Adipose tissue (tissue), 3 donors: ENCODE results near the gene TOLLIP. TPM values are rescaled to one million over a fixed set of nuclear protein-coding genes. Genes with fewer than 3 reads are reported as not detected.
A peak's percentile ranks its signal among the peaks of the same experiment; 100 is the strongest.
"Not testable (repeated sequence)": the region's sequence is repeated elsewhere in the genome, so short reads cannot be mapped to it uniquely, and the experiment has no call there.

Experiments used
- H3K27ac ChIP-seq: one replicate; pipeline ENCODE4 v1.5.1; 2013; ENCODE audit warnings: low read depth, low read length
- WGBS, 3 donors: extraction: QIAGEN DNeasy Blood & Tissue Kit; methylation state at CpG; one replicate each; pipeline ENCODE4 v1.1.7; 2013; 5-methylcytosine and 5-hydroxymethylcytosine counted together
- polyA plus RNA-seq, 3 donors: library from polyadenylated mRNA; stranded (reverse); fragments of 200-250 nt; gene quantifications; one replicate each; pipeline ENCODE4 v1.2.3, GENCODE V29; 2013
- donor health status: healthy with polysubstance abuse.
- donor health status: Bipolar disorder and iron deficiency.
- donor health status: healthy.

Gene TOLLIP
- polyA plus RNA-seq, 3 donors: 30.0 to 36.9 (median 30.7) TPM

DNA sequence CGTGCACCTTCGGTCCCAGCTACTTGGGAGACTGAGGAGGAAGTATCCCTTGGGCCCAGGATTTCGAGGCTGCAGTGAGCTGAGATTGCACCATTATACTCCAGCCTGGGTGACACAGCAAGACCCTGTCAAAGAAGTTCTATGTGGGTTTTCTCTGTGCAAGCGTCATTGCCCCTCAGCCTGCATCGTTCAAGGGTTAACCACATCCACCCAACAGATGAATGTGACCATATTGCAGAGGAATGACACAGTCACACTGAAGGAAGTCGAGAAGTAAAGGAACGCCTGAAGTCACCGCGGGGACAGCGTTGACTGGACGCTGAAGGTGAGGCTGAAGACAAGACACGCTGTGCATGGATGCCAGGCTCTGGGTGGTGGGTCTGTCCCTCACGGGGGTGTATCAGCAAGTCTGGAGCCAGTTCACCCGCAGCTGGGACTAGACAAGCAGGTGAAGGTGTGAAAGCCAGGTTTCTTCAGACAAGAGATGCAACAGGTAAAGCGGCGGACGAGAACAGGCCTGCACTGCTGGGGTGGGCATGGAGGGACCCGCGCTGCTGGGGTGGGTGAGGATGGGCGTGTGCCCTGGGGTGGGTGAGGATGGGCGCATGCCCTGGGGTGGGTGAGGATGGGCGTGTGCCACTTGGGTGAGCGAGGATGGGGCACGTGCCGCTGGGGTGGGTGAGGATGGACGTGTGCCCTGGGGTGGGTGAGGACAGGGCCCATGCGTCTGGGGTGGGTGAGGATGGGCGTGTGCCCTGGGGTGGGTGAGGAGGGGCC lies 36.5 kb upstream of the TOLLIP start:
- no peak overlapping the region for H3K27ac ChIP-seq
- WGBS, 3 donors: 80 to 82% (median 80%) methylated on average over 27 to 28 of the region's 28 CpGs

DNA sequence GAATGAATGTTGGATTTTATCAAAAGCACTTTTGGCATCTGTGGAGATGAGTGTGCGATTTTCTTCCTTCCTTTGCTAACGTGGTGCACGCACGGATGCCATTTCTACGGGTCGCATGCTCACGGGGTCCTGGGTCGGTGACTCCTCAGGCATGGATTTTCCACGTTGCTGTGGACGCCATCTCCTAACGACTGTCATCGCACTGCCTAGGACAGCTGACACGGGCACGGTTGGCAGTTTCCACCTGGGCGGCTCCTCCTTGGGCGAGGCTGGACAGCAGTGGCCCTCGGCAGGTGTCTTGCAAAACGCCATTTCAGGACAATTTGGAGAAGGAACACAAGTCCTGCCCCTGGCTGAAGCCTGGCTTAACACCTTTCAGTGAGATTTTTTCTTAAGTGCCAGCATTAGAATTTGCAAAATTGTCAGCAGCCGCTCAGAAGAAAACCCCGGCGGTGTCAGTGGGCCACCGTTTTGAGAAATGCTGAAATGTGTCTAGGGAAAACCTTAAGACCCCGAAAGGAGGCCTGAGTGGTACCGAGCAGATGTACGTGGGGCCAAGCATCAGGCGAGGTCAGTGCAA lies 34.7 kb upstream of the TOLLIP start:
- no peak overlapping the region for H3K27ac ChIP-seq
- WGBS, 3 donors: 77 to 83% (median 83%) methylated on average over 26 of the region's 26 CpGs

DNA sequence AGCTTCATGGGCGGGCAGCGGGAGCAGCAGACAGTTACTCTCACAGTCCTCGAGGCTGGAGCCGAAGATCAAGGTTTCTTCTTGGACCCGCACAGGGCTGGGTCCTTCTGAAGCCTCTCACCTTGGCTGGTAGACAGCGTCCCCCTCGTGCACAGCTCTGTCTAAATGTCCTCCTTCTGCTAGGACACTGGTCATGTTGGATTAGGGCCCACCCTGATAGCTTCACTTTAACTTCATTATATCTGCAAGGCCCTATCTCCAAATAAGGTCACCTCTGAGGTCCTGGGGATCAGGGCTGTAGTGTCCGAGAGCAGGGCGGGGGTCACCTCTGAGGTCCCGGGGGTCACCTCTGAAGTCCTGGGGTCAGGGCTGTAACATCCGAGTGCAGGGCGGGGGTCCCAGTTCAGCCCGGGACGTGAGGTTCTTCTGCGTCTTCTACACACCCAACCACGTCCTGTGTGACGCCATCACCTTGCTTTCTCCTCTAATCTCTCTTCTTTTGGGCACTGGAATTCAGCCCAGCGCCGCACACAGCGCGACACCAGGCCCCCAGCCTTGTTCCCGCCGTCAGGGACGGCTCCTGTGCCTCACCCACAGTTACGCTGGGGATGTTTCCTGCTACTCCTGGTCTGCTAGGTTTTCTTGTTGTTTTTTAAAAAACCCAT lies 34.1 kb upstream of the TOLLIP start:
- H3K27ac ChIP-seq: no peak overlapping the region
- WGBS, 3 donors: 70 to 81% (median 72%) methylated on average over 25 of the region's 25 CpGs

DNA sequence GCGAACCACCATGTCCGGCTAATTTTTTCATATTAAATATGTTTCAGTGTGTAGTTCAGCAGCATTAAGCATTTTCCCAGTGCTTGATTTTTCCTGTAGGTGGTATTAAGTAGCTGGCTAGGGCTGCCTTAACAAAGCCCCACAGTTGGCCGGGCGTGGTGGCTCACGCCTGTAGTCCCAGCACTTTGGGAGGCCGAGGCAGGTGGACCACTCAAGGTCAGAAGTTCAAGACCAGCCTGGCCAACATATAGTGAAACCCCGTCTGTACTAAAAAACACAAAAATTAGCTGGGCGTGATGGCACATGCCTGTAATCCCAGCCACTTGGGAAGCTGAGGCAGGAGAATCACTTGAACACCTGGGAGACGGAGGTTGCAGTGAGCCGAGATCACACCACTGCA lies 33.5 kb upstream of the TOLLIP start:
- H3K27ac ChIP-seq: no peak overlapping the region
- 86 to 89% (median 89%) methylated on average over 10 of the region's 10 CpGs for WGBS, 3 donors

DNA sequence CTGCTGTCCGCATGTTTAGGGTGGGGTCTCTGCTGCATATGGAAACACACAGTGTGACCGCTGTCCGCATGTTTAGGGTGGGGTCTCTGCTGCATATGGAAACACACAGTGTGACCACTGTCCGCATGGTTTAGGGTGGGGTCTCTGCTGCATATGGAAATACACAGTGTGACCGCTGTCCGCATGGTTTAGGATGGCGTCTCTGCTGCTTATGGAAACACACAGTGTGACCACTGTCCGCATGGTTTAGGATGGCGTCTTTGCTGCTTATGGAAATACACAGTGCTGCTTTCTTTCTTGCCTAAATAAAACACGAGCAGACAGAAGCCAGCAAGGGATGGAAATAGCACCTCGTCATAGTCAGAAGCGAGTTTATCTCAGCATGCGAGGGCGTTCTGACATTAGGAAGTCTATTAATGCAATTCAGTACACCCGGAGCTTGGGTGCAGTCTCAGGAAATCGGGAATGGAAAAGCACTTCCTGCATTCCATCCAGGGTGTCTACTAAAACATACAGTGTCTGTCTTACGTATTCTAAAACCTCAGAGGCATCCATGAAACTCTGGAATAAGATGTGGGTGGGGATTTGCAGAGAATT lies 32.6 kb upstream of the TOLLIP start:
- H3K27ac ChIP-seq: no peak overlapping the region
- WGBS, 3 donors: 43% methylated on average over 17 of the region's 17 CpGs

DNA sequence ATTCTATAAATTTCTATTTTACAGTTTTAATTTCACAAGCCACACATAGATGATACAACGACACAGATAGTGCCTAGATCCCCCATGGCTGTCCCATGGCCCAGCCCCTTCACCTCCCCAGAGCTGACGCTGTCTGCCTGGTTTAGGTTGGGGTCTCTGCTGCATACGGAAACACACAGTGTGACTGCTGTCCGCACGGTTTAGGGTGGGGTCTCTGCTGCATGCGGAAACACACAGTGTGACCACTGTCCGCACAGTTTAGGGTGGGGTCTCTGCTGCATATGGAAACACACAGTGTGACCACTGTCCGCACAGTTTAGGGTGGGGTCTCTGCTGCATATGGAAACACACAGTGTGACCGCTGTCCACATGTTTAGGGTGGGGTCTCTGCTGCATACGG lies 31.8 kb upstream of the TOLLIP start:
- 75 to 85% (median 77%) methylated on average over 10 of the region's 10 CpGs for WGBS, 3 donors
- not testable (repeated sequence) for H3K27ac ChIP-seq

DNA sequence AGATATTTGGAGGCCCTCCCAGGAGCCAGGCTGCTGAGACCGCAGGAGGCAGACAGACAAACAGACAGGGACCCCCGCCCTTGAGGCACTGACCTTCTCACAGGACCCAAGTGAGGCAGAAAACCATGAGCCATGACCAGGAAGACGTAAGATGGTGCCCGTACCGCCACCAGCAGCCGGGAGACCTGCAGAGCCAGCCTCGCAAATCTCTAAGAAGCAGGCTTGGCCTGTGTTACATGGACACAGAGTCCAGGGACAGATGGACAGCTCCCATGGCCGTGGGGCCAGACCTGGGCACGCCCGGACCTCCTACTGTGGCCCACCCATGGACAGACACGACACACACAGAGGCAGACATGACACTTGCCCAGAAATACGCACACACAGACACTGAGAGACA lies 30.7 kb upstream of the TOLLIP start:
- 80 to 84% (median 81%) methylated on average over 12 of the region's 12 CpGs for WGBS, 3 donors
- no peak overlapping the region for H3K27ac ChIP-seq

DNA sequence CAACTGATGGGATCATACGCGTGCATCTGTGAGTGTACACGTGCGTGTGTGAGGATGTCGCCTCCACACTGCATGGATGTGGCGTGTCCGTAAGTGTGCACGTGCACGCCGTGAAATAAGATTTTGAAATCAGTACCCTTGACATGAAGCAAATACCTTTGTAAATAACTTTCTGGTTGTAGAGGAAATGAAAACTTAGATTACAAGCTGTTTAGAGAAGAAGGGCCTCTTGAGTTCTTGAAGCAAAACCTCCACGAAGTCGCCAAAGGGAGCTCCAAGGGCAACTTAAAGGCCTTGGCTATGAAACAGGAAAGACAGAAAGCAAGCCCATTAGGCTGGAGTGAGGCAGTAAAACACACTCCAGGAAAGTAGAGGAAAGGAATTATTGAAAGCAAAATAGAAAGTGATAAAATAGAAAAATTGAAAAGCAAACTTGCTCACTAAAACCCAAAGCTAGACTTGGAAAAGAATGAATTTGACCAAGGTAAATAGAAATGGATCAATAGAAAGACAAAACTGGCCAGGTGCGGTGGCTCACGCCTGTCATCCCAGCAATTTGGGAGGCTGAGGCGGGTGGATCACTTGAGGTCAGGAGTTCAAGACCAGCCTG lies 29.7 kb upstream of the TOLLIP start:
- H3K27ac ChIP-seq: no peak overlapping the region
- 56 to 69% (median 66%) methylated on average over 15 of the region's 15 CpGs for WGBS, 3 donors

DNA sequence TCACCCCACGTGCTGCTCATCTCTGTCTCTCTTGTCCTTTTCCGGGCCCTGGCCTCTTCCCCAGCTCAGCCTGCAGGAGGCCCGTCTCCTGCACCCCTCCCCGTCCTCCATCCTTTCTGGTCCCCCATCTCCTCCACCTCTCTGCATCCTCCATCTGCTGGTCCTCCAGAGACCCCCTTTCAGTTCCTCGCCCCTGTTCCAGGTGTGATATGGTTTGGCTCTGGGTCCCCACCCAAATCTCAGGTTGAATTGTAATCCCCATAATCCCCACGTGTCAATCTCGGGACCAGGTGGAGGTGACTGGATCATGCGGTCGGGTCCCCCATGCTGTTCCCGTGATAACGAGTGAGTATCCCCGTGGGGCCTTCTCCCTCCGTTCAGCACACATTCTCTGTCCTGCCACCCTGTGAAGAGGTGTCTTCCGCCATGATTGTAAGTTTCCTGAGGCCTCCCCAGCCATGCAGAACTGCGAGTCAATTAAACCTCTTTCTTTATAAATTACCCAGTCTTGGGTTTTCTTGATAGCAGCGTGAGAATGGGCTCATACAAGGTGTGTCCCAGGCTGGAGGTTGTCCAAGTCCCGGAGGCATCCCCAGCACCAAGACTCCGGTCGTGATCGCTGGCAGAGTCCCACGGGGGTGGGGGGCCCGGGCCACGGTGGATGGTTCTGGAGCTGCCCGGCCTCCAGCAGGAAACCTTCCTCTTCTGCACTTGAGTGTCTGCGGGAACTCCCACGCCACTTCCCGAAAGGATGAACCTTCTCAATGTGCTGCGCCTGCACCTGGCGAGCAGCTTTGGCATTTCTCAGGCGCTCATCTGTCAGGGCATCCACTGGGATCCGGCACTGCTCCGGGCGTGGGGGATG lies 29.0 kb upstream of the TOLLIP start:
- H3K27ac ChIP-seq: no peak overlapping the region
- WGBS, 3 donors: 64 to 70% (median 67%) methylated on average over 33 of the region's 33 CpGs

DNA sequence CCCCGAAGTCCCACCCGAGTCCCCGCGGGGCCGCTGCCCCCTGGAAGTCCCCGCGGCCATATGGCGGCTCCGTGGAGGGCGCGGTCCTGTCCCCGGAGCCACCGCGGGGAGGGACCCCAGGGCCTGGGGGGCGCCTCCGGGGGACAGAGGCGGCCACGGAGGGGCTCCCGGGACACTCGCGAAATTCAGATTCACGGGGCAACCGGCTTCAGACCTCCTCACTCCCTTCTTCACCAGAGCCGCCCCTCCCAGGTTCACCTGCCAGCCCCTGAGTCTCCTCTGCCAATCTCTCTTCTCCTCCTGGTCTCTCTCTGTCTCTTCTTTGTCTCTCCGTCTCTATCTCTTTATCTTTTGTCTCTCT lies 28.2 kb upstream of the TOLLIP start:
- H3K27ac ChIP-seq: no peak overlapping the region
- WGBS, 3 donors: 44 to 51% (median 50%) methylated on average over 10 to 25 of the region's 25 CpGs

DNA sequence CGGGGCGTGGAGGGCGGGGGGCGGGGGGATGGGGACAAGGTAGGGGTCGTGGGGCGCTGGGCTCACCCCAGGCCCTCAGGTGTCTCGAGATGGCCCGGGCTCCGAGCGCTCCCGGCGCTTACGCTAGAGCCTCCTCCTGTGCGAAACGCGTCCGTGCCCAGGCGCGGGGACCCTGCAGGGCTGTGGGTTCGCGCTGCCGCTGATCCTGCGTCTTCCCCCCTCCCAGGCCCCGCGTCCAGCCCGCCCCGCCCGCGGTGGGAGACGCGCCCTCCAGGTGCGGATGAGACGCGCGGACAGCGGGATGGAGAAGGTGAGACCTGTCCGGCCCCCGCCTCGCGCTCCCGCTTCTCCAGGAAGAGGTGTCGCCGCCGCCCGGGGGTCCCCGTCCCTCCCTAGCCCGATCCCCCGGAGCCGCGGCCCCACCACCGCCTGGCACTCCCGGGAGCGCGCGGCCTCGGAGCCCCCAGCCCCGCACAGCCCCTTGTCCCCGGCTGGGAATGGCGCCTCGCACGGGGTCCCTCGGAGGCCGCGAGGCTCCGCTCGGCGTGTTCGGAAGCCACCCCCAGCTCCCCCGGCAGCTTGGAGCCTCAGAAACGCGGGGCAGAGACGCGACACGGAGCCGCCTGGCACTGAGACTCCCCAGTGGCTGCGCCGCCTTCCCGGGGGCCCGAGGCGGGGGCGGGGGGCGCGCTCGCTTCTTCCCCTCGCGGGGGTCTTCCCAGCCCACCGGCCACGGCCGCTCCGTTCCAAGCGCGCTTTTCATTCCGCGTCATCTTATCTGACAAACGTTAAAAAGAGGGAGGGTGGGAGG lies 27.6 kb upstream of the TOLLIP start:
- no peak overlapping the region for H3K27ac ChIP-seq
- 6 to 9% (median 7%) methylated on average over 59 to 91 of the region's 95 CpGs for WGBS, 3 donors

DNA sequence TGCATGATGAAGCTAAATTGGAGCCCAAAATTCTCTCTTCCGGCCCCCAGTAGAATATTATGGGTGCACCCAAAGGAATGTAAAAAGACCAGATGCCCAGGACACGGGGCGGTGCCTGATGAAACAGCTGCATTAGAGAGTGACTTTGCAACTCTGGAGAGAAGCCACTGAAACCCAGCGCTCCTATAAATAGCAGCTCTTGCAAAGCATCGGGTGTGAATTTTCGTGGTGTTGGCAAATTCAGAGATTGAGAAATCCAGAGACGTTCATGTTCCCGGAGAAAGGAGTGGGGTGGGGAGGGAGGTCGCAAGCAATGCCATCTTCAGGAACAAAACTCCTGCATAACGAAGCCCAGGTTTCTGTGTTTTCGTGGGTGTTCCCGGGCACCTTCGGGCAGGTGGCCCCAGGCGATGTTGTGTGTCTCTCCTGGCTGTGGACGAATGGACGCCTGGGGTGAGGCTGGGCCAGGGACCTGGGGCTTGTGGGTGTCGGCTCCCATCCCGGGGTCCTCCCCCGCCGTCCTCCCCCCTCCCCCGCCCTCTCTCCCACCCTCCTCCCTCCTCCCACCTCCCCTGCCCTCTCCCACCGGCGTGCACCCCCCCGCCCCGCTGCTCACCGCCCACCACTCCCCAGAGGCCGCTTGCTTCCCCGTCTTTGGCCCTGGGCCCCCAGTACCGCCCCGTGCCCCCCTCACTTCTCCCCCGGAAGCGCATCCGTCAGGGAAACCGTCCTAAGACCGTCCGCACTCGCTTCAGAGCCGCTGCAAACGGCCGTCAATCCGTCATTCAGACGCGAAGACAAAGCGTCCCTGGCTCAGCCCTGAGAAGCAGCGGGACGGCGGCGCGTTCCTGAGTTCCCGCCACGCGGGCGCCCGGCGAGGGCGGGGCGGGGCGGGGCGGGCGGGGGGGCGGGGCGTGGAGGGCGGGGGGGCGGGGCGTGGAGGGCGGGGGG lies 26.7 kb upstream of the TOLLIP start:
- H3K27ac ChIP-seq: peak overlapping the region; percentile 69
- WGBS, 3 donors: 1 to 2% (median 2%) methylated on average over 31 to 57 of the region's 66 CpGs

DNA sequence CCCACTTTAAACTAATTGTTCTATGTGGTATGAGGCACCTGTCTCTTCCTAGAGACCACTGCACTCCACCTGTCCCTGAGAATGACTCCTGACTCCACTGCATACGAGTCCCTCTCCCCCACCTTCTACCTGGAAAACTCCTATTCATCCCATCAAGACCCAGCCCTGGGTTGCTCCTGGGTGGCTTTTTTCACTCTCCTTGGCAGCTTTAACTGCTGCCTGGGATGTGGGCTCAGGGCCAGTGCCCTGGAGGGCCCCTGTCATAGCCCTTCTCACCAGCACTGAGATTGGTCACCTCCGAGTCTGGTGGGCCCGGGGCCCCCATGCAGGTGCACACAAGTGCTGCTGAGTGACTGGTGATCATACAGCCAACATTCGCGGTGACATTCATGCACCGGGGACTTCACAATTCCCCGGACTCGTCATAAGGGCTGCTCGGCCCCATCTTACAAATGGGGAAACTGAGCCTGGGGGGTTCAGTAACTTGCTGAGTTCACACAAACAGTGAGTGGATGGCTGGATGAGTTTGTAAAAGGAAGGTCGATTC lies 25.9 kb upstream of the TOLLIP start:
- H3K27ac ChIP-seq: no peak overlapping the region

DNA sequence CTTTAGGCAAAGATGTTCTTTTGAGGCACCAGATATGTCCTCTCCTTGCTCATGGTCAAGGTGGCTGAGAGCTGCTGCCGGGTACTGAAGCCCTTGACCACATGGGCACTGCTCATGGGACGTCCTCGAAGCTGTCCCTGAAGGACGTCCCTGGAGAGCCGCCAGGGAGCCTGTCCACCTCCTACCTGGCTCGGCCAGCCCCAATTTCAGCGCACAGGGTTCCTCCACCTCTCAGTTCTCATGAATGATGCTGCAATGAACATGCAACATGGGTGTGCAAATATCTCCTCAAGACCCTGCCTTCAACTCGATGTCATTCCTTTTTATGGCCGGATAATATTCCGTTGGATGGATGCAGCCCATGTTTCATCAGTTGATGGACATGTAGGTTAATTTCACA lies 24.4 kb upstream of the TOLLIP start:
- no peak overlapping the region for H3K27ac ChIP-seq
- 87 to 94% (median 94%) methylated on average over 10 of the region's 10 CpGs for WGBS, 3 donors

More for the DNA sequence above, 25.9 kb upstream of the TOLLIP start:
- WGBS, 3 donors: 64 to 71% (median 66%) methylated on average over 10 of the region's 10 CpGs

DNA sequence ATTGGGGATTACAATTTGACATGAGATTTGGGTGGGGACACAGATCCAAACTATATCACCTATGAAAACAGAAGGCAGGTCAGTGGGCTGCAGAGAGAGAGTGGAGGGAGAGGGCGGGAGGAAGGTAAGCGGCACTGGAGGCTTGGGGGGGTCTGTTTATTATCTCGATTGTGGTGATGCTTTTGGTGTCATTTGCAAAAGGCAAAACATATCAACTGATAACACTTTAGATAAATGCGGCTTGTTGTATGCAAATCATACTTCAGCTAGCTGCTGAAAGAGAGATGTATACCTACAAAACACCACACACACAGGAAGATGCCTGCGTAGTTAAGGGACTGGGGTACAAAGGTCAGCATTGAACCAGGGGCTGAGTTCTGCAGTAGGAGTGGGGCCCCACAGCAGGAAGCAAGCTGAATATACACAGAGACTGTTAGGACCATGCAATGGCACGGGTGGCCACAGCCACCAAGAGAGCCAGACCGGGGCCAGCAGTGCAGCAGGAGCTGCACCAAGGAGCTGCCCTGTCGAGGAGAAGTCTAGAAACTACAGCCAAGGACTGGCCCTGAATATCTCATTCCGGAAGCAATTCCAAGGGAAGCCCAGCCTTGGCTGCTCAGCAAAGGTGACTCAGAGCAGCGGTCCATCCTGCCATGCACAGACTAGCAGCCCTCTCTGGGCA lies 23.8 kb upstream of the TOLLIP start:
- 73 to 86% (median 83%) methylated on average over 10 of the region's 10 CpGs for WGBS, 3 donors
- H3K27ac ChIP-seq: no peak overlapping the region
